ENCODE results near the gene SLC16A6. TPM values are rescaled to one million over a fixed set of nuclear protein-coding genes. Genes with fewer than 3 reads are reported as not detected.

The SLC16A6 gene
- total and polyA plus RNA-seq, 2 of the 4 experiments (the other 2 are of a cell fraction): 0.22 to 0.54 TPM

DNA sequence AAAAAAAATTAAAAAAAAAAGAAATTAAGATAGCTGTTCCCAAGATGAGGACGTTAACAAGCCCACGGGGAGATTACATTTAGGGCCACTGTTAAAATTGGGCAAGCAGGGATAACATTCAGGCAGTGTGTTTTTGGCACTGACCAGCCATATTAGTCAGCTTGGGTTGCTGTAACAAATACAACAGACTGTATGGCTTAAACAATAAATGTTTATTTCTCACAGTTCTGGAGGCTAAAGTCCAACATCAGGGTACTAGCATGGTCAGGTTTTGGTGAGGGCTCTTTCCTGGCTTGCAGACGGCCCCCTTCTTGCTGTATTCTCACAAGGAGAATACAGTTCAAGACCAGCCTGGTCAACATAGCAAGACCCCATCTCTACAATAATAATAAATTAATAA lies 31.7 kb upstream of the SLC16A6 start:
- Histone ChIP-seq H2AK5ac (ENCODE audit: low read depth, low read length) (no peak overlapping the region), H3K4ac (ENCODE audit: low read depth, low read length) (no peak overlapping the region), H2BK15ac (ENCODE audit: low read depth, low read length) (no peak overlapping the region), H3K18ac (ENCODE audit: low read depth, low read length) (no peak overlapping the region), H3K27me3 (ENCODE audit: control insufficient read depth, insufficient read depth, low read length) (no peaks in the 10 kb centered on the region), H3K9me3 (ENCODE audit: control insufficient read depth, insufficient read depth, low read length) (no peaks in the 10 kb centered on the region), H3K4me3 (ENCODE audit: insufficient read depth, low read depth, low read length) (no peak overlapping the region), H3K27ac (ENCODE audit: insufficient read depth, low read length) (no peak overlapping the region), H3K9me1 (ENCODE audit: insufficient read depth, low read length) (no peaks in the 10 kb centered on the region), H3K23ac (ENCODE audit: low read depth, low read length) (no peak overlapping the region), H3K4me1 (ENCODE audit: control insufficient read depth, insufficient read depth, low read length) (no peaks in the 10 kb centered on the region), H4K5ac (ENCODE audit: low read depth, low read length) (no peak overlapping the region), H2BK120ac (ENCODE audit: low read depth, low read length) (no peak overlapping the region), H2AFZ (replicated peaks; ENCODE audit: low read length, poor library complexity) (no peak overlapping the region), H2BK5ac (ENCODE audit: low read depth, low read length, poor library complexity, severe bottlenecking) (no peak overlapping the region), H2BK20ac (ENCODE audit: low read depth, low read length) (no peak overlapping the region), H4K20me1 (ENCODE audit: insufficient read depth, low read length) (no peaks in the 10 kb centered on the region), H3K56ac (ENCODE audit: extremely low read depth, insufficient read depth, low read length) (no peak overlapping the region), H4K91ac (ENCODE audit: insufficient read depth, low read depth, low read length) (no peak overlapping the region), H2AK9ac (replicated peaks; ENCODE audit: low read depth, low read length, poor library complexity) (no peak overlapping the region), H3K79me1 (ENCODE audit: low read depth in 1 of 2, low read length in 2 of 2) (no peaks in the 10 kb centered on the region), H3K36me3 (ENCODE audit: control insufficient read depth, insufficient read depth, low read length) (no peaks in the 10 kb centered on the region), H3K4me2 (ENCODE audit: low read depth, low read length) (no peak overlapping the region), H3K9ac (ENCODE audit: low read depth, low read length) (no peak overlapping the region), H4K8ac (ENCODE audit: low read depth in 2 of 2, low read length in 2 of 2) (no peak overlapping the region), H3K14ac (replicated peaks; ENCODE audit: low read depth, low read length) (no peak overlapping the region)
- ChIA-PET CTCF (no interaction called here), POLR2A (ENCODE audit: unreplicated experiment) (no interaction called here)
- in situ Hi-C loops (cut with MboI; ENCODE audit: low sequenced_read_pairs) (no loop called here), intact Hi-C loops (cut with micrococcal nuclease) (no loop called here), dilution Hi-C loops (cut with HindIII; ENCODE audit: low sequenced_read_pairs, unreplicated experiment) (no loop called here)
- DNase-seq (no peak), ATAC-seq (ENCODE audit: low read depth) (no peak)
- 92% methylated on average over 2 of the region's 3 CpGs; no CpG with 5 or more reads in 1 of the 2 experiments for WGBS, 2 experiments (ENCODE audit: extremely low coverage in 2 of 2, insufficient read length in 1 of 2)
- TF ChIP-seq MAZ (IDR thresholded peaks at IDR 0.05; ENCODE audit: borderline replicate concordance, low read depth, low read length) (no peak), FOS (IDR thresholded peaks at IDR 0.05; ENCODE audit: low read depth, low read length) (no peak), RCOR1 (IDR thresholded peaks at IDR 0.05; ENCODE audit: insufficient replicate concordance, low read length) (no peak), NFE2L2 (IDR thresholded peaks at IDR 0.05; ENCODE audit: low read depth, low read length) (no peak), BHLHE40 (IDR thresholded peaks at IDR 0.05; ENCODE audit: low read depth, low read length) (no peak), CHD1 (IDR thresholded peaks at IDR 0.05; ENCODE audit: low read depth, low read length) (no peak), MAFK (IDR thresholded peaks at IDR 0.05; ENCODE audit: low read depth, low read length) (no peak)
- TF ChIP-seq, protein P1, sequence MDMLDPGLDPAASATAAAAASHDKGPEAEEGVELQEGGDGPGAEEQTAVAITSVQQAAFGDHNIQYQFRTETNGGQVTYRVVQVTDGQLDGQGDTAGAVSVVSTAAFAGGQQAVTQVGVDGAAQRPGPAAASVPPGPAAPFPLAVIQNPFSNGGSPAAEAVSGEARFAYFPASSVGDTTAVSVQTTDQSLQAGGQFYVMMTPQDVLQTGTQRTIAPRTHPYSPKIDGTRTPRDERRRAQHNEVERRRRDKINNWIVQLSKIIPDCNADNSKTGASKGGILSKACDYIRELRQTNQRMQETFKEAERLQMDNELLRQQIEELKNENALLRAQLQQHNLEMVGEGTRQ (IDR thresholded peaks at IDR 0.05; ENCODE audit: low read depth, low read length): no peak
- BruUV-seq (replicated peaks): no TSS peak
